Measurements from ENCODE around the gene UNKL.

The UNKL gene

DNA sequence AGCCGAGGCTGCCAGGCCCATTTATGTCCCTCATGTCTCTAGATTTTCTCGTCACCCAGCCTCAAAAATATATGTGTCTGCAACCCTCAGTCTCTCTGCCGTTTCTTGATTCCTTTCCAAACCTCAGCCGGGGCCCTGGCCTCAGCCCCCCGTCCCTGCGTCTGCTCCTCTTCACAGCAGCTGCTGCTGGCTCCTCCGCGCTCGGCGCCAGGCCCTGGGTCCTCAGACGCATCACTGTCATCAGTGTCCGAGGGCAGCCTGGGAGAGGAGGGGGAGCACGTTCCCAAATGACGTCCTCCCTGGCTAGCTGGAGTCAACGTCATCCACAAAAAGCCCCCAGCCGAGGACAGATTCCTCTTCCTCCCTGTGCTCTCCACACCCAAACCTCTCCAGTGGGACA, 65.2 kb downstream of the UNKL start:
- no peak for DNase-seq

DNA sequence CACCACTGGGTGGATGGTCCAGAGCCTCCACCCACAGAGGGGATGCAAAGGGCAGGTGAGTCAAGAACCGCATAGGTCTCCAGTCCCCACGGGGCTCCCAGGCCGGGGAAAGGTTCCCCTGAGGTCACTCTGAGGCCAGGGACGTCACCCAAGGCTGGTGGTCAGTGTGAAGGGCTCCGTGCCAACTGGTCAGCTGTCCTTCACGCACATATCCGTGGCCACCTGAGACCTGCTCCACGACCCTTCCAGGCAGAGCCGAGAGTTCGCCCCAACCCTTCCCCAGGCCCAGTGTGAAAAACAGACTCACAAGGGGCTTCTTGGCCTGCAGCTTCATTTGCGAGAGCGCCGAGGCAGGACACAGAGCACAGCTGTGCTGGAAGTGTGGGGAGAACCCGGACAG, 65.6 kb downstream of the UNKL start:
- no peak for DNase-seq

DNA sequence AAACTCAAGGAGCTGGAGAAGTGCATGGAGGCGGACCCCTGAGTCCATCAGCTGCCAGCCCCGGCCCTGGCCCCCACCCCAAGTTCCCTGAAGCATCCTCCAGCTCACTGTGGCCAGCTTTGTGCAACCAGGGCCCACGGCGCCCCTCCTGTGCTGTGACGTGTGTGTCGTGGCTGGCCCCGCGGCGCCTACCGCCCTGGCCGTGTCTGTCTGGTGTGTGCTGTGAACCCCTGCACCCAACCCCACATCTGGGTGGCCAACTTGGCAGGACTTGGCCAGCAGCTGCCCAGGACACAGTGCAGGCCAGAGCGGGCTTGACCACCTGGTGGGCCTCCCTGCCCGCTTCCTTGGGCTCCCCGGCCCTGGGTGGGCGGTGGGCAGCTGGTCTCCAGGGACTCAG, 66.1 kb downstream of the UNKL start:
- DNase-seq = no peak

DNA sequence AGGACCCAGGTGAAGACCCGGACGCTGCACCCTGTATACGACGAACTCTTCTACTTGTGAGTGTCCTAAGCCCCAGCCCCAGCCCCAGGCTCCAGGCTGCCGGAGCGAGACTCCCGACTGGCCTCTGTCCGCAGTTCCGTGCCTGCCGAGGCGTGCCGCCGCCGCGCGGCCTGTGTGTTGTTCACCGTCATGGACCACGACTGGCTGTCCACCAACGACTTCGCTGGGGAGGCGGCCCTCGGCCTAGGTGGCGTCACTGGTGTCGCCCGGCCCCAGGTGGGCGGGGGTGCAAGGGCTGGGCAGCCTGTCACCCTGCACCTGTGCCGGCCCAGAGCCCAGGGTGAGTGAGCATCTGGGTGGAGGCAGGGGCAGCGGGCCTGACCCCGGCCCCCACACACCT, 66.5 kb downstream of the UNKL start:
- DNase-seq = no peak

DNA sequence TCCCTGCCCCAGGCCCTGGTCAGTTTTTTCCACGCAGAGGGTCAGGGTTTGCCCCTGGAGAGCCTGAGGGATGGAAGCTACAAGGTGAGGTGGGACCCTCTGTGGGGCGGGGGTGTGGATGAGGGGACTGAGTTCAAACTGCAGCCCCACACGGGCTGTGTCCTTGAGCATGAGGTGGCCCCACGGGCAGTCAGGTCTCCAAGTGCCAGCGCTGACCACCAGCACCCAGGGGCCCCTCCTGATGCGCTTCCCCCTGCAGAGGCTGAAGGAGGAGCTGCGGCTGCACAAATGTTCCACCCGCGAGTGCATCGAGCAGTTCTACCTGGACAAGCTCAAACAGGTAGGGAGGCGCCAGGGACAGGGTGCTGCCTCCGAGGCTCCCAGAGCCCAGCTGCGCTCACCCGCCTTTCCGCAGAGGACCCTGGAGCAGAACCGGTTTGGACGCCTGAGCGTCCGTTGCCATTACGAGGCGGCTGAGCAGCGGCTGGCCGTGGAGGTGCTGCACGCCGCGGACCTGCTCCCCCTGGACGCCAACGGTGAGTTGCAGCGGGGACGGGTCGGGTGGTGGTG, 67.1 kb downstream of the UNKL start:
- DNase-seq = no peak

DNA sequence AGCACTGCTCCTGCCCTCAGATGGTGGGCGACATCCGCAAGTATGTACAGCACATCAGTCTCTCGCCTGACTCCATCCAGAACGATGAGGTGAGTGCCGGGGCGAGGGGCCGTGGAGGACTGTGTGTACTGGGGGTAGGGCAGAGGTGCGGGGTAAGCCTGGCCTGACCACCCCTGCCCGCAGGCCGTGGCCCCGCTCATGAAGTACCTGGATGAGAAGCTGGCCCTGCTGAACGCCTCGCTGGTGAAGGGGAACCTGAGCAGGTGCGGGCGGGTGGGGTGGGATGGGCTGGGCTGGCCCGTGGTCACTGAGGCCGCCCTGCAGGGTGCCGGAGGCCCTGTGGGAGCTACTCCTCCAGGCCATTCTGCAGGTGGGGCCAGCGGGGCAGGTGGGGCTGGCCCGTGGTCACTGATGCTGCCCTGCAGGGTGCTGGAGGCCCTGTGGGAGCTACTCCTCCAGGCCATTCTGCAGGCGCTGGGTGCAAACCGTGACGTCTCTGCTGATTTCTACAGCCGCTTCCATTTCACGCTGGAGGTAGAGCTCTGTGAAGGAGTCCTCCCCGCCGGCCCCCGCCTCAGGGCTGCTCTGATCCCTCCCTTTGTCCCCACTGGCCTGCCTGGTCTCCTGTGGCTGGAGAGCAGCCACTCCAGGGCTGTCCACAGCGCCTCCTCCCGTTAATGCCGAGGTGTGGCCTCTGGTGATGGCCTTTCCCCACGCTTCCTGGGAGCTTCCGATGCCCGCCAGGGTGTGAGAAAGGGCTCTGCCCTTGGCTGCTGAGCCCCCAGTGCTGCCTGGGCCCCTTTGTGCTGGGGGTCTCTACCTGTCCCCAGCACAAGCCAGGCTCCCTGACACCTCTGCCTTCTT, 67.8 kb downstream of the UNKL start:
- DNase-seq = no peak

DNA sequence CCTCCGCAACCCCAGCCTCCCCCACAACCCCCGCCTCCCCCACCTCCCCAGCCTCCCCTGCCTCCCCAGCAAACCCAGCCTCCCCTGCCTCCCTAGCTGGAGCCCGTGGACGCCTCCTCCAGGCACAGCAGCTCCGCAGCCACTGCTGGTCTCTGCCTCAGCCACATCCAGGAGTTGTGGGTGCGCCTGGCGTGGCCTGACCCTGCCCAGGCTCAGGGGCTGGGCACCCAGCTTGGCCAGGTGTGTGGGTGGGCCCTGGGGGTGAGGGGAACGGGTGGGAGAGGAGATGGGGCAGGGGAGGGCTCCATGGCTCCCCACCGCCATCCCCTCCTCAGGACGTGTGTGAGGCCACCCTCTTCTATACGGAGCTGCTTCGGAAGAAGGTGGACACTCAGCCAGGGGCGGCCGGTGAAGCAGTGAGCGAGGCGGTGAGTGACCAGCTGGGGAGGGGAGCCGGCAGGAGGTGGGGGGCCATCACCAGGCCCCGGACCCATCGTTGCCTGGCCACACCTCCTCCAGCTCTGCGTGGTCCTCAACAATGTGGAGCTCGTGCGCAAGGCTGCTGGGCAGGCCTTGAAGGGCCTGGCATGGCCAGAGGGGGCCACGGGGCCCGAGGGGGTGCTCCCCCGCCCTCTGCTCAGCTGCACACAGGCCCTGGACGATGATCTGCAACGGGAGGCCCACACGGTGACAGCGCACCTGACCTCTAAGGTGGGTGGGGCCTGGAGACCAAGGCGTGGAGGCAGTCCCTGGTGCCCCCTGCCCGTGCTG, 68.7 kb downstream of the UNKL start:
- DNase-seq = no peak

DNA sequence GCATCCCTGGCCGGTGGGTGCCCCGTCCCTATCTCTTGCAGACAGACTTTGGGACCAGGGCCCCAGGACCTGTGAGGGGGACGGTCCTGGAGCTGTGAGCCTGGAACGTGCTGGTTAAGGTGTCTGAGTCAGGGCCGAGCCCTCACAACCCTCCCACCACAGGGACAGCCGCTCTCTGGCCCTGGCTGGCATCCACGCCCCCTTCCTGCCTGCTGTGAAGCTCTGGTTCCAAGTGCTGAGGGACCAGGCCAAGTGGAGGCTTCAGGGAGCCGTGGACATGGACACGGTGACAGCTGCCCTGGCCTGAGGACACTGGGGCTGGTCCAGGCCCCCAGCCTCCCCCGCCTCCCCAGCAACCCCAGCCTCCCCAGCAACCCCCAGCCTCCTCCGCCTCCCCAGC, 69.4 kb downstream of the UNKL start:
- no peak for DNase-seq

DNA sequence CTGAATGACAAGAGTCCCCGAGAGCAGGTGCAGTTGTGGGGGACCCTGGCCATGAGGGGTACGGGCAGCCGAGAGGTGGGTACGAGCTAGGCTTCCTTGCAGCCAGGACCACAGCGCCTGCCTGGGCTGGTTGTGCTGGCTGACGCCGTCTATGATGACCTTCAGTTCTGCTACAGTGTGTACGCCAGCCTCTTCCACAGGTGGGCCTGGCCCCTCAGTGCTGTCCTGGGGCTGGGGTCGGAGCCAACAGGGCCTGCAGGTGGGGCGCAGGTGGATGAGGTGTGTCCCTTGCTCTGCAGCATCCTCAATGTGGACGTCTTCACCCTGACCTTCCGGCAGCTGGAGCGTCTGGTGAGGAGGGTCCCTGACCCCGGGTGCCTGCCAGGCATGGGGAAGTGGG, 70.0 kb downstream of the UNKL start:
- no peak for DNase-seq

DNA sequence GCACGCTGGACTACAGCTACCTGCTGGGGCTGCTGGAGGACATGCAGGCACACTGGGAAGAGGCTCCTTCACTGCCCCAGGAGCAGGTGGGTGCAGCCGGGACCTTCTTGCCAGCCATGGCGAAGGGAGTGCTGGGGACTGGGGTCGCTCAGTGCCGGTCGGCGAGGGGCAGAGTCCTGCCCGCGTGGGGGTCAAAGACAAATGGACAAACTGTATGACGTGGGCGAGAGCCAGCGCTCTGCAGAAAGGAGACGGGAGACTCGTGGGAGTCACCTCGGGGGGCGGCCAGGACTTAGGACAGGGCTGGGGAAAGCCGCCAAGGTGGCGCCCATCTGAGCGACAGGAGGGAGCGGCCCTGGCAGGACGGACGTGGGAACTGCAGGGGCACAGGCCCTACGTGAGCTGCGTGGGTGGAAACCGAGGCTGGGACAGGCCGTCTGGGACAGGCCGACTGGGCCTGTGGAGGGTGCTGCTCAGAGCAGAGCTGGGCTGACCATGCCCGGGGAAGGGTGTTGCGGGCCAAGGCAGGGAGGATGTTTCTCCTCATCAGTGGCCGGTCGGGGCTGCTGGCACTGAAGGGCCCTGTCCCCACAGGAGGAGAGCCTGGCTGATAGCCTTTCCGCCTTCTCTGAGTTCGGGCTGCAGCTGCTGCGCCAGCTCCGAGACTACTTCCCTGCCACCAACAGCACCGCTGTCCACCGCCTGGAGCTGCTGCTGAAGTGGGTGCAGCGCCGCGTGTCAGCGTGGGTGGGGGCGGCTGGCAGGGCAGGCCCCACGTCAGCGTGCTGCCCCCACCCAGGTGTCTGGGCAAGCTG, 70.9 kb downstream of the UNKL start:
- no peak for DNase-seq

DNA sequence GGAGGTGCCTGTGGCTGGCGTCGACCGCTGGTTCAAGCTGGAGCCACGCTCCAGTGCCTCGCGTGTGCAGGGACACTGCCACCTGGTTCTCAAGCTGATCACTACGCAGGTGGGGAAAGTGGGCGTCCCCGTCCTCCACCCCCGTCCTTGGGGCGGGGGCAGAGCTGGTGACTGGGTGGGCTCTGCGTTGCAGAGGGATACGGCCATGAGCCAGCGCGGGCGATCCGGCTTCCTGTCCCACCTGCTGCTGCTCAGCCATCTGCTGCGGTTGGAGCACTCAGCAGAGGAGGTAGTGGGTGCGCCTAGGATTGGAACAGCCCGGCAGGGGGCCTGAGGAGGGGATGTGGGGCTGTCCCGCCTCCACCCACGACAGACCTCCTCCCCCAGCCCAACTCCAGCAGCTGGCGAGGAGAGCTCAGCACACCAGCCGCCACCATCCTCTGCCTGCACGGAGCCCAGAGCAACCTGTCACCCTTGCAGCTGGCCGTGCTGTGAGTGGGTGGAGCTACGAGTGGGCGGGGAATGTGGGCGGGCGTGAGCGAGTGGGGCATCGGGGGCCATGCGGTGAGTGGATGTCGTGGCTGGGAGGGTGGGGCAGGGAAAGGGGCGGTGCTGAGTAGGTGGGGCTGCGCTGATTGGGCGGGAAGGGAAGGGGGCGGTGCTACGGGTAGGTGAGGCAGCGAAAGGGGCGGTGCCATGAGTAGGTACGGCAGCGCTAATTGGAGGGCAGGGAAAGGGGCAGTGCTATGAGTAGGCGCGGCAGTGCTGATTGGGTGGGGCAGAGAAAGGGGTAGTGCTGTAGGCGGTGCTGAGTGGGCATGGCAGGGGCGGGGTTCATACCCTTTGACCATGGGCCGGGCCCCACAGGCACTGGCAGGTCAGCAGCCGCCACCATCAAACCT, 71.7 kb downstream of the UNKL start:
- peak; percentile 99 for DNase-seq

DNA sequence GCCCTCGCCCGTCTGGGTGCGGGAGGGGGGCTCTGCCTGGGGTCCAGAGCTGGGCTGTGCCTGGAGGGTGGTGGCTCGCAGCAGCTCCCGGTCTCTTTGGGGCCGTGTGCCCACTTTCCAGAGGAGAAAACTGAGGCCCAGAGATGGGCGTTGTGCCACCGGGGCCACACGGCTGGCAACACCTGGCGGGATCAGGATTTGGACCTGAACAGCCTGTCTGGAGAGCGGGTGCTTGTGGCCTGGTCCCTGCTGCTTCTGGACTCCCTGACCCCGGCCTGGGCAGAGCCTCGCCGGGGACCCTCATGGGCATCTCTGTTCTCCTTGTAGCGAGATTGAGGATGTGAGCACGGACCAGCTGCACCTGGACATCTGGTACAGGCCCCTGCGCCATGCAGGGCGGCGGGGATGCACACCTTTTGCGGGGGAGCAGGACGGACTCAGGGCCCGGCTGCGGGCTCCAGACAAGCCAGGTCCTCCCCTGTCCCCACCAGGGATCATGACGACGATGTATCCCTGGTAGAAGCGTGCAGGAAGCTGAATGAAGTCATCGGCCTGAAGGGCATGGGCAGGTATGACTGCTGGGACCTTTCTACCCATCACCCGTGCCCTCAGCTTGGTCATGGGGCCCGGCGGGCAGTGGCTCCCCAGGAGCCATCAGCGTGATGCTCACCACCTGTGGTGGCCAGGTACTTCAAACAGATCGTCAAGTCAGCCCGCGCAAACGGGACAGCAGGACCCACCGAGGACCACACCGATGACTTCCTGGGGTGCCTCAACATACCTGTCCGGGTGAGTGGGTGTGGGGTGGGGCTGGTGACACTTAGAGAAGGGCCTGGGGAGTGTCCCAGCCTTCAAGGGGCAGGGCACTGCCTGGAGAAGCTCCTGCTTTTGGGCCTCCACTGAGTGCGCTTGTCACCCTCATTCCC, 72.7 kb downstream of the UNKL start:
- DNase-seq = no peak

DNA sequence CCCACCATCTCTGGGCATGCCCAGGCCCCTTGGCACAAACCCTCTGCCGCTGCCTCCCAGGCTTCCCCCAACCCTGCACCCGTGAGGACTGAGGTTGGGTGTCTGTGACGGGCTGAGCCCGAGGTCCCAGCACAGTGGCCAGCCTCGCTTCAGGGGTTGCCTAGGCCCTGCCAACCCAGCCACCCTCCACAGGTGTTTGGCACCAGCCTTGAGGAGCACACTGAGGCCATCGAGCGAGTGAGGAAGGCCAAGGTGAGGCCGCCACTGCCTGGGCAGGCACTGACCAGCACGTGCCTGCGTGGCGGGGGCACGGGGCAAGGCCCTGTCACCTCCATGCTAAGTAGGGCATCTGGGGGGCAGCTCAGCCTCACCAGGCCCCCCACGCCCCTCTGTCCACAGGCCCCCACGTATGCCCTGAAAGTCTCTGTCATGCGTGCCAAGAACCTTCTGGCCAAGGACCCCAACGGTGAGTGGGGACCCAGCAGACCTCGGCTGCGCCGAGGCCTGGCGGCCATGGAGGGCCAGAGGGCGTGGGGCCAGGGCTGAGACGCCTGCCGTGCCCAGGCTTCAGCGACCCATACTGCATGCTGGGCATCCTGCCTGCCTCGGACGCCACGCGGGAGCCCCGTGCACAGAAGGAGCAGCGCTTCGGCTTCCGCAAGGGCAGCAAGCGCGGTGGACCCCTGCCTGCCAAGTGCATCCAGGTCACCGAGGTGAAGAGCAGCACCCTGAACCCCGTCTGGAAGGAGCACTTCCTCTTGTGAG, 73.6 kb downstream of the UNKL start:
- DNase-seq = no peak

DNA sequence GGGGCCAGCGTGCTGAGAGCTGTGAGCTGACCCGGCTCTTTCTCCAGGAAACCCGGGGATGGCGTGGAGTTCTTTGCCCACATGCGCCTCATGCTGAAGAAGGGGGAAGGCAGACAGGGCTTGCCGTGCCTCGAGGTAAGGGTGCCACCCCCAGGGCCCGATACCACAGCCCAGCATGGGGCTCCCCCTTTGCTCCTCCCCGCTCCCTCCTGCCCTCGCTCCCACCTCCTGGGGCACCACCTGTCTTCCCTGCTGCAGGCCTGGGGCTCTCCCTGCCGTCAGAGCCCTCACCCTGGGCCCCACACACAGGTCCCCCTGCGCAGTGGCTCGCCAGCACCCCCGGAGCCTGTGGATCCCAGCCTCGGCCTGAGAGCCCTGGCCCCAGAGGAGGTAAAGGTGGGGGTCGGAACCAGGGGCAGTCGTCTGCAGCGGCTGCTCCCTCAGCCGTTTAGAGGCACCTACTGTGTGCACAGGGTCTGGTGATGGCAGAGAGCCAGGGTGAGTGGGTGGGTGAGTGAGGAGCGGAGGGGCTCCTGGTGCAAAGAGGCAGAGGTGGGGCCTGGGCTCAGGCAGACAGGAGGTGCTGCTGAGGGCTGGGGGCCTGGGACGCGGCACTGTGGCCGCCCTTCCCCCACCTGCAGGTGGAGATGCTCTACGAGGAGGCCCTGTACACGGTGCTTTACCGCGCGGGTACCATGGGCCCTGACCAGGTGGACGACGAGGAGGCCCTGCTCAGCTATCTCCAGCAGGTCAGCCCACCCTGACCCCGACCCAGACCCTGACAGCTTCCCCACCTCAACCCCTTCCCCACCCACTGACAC, 75.4 kb downstream of the UNKL start:
- DNase-seq = no peak

DNA sequence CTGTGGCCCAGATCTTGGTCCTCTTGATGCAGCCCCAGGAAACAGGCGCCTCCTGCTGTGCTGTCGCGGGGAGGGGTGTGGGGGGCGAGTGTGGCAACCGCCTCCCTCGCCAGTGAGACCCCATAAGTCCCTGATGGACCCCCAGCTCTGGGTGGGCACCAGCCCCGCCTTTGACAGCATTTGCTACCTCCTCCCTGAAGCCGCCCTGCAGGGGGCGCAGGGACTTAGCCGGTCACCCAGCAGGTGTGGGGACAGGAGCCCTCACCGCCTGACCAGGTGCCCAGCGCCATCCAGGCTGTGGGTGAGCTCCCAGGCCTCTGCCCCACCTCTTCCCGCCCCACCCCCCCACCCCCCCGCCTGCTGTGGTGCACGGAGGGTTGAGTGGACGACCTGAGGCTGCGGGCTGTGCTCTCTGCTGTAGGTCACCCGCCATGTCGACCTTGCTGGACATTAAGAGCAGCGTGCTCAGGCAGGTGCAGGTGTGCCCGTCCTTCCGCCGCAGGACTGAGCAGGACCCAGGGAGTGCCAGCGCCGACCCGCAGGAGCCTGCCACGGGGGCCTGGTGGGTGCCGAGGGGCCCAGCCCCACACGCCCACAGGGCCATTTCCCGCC, 76.3 kb downstream of the UNKL start:
- no peak for DNase-seq

DNA sequence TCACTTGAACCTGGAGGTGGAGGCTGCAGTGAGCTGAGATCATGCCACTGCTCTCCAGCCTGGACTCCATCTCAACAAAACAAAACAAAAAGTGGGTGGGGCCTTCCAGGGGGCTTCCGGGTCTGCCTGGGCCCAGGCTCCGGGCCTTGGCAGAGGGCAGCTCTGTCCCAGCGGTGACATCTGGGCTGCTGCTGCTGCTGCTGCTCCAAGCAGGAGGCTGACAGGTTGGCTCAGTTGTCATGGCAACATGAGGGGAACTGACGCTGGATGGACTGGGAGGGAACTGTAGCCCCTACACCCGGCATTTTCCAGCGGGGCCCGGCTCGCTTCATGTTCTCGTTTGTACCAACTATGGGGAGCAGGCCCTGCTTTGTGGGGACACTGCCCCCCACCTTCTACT, 77.0 kb downstream of the UNKL start:
- DNase-seq = no peak

DNA sequence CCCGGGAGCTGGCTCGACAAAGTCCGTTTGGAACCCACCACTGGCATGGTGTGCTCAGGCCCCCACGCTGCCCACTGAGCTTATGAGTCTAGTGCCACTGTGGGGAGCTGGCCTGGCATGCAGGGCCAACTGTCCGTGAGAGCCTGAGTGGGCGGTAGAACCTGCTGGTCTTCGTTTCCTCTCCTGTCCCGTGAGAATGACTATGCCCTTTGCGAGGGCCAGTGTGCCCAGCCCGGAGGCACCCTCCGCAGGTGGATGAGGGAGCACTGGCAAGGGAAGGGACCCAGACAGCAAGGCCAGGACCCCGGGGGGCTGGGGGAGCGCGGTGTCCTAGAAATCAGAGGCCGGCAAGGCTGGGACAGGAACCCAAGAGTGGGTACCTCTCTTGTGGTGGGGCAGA, 77.9 kb downstream of the UNKL start:
- no peak for DNase-seq

DNA sequence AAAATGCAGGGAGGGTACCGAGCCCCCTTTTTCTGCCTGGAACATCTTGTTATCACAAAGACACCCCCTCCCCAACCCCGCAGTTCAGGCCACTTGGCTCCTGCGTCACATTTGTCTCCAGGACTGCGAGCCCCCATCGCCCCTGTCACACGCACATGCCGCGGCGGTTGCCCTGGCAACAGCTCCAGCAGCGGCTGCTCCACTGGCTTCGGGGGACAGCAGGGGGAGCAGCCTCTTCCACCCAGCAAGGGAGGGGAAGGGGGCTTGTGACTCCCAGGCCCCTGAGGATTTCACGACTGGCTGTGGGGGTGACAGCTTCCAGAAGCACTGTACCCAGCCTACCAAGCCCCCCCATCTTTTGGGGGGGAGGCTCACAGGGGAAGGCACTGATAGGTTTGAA, 78.5 kb downstream of the UNKL start:
- DNase-seq = no peak

Data from NCI-H187 (cell line).